Measurements from ENCODE around the gene FKBP1C.
"Not testable (repeated sequence)": the region's sequence is repeated elsewhere in the genome, so short reads cannot be mapped to it uniquely, and the experiment has no call there.

The FKBP1C gene

GRCh38 chr6:63230027-63230426 is 18.8 kb downstream of the FKBP1C start:
- H3K9me3 ChIP-seq (ENCODE audit: control extremely low read depth in 1 of 5, control insufficient read depth in 4 of 5, insufficient read depth in 2 of 5, low read depth in 1 of 5, low read length in 4 of 5); CTCF ChIA-PET; DNase-seq; H3K4me1 ChIP-seq (ENCODE audit: control extremely low read depth in 1 of 4, control insufficient read depth in 4 of 4, insufficient read depth in 4 of 4, low read length in 3 of 4); POLR2A ChIA-PET; H3K27ac ChIP-seq (ENCODE audit: insufficient read depth in 1 of 2, low read depth in 1 of 2, low read length in 2 of 2, poor library complexity in 1 of 2, severe bottlenecking in 2 of 2); H3K4me3 ChIP-seq (ENCODE audit: control insufficient read depth in 1 of 7, extremely low read depth in 1 of 7, insufficient read depth in 4 of 7, low read depth in 2 of 7, low read length in 6 of 7); H3K36me3 ChIP-seq (ENCODE audit: control insufficient read depth in 4 of 4, insufficient read depth in 4 of 4, low read length in 3 of 4); H3K27me3 ChIP-seq (replicated peaks in 2 of 5; ENCODE audit: control insufficient read depth in 4 of 5, insufficient read depth in 5 of 5, low read length in 4 of 5): not testable (repeated sequence)
- WGBS (ENCODE audit: insufficient coverage), result 81% methylated on average over 8 of the region's 13 CpGs

DNA sequence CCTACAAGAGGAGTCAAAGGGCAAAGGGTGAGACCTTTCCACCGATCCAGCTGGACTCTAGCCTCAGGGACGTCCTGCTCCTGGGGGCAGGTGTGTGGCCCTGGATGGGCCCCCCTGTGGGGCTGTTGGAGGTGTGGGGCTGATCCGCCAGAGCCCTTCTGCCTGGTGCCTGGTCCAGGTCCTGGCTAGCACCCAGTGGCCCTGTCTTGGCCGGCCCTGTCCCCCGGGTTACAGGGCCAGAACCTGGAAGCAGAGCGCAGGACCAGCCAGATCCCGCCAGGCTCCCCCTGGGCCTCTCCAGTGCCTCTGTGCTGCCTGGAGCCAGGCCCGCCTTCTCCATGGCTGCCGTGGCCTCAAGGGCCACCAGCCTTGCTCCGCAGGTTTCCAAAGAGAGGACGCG is 19.2 kb downstream of the FKBP1C start:
- H3K9me3 ChIP-seq (ENCODE audit: control extremely low read depth in 1 of 5, control insufficient read depth in 4 of 5, insufficient read depth in 2 of 5, low read depth in 1 of 5, low read length in 4 of 5); POLR2A ChIA-PET; DNase-seq; H3K27ac ChIP-seq (ENCODE audit: insufficient read depth in 1 of 2, low read depth in 1 of 2, low read length in 2 of 2, poor library complexity in 1 of 2, severe bottlenecking in 2 of 2); H3K36me3 ChIP-seq (ENCODE audit: control insufficient read depth in 4 of 4, insufficient read depth in 4 of 4, low read length in 3 of 4); H3K27me3 ChIP-seq (replicated peaks in 2 of 5; ENCODE audit: control insufficient read depth in 4 of 5, insufficient read depth in 5 of 5, low read length in 4 of 5); CTCF ChIA-PET; H3K4me3 ChIP-seq (ENCODE audit: control insufficient read depth in 1 of 7, extremely low read depth in 1 of 7, insufficient read depth in 4 of 7, low read depth in 2 of 7, low read length in 6 of 7); H3K4me1 ChIP-seq (ENCODE audit: control extremely low read depth in 1 of 4, control insufficient read depth in 4 of 4, insufficient read depth in 4 of 4, low read length in 3 of 4): not testable (repeated sequence)
- 67% methylated on average over 4 of the region's 12 CpGs for WGBS (ENCODE audit: insufficient coverage)

DNA sequence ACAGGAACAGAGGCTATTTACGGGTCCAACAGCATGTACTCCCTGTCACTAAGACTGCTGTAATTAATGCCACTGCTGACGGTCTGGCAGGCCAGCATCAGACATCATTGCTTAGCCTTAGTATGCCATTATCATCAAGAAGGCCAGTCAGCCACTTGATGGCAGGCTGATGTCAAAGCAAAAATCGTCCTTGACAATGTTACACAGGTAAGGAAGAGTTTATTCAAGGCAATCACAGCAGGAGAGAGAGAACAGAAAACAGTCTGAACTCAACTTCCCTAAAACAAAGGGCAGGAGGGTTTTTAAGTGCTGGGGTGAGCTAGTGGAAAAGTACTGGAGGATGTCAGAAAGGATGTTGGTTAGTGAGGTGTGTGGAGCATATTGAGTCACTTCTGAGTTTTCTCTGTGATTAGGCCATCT is 25.1 kb downstream of the FKBP1C start:
- no peak for DNase-seq
- Histone ChIP-seq H3K27me3 (replicated peaks in 2 of 5; ENCODE audit: control insufficient read depth in 4 of 5, insufficient read depth in 5 of 5, low read length in 4 of 5) (no peaks in the 10 kb centered on the region), H3K9me3 (ENCODE audit: control extremely low read depth in 1 of 5, control insufficient read depth in 4 of 5, insufficient read depth in 2 of 5, low read depth in 1 of 5, low read length in 4 of 5) (peaks cover 0 to 2% (median 0%) of the 10 kb centered on the region in 5 experiments), H3K36me3 (ENCODE audit: control insufficient read depth in 4 of 4, insufficient read depth in 4 of 4, low read length in 3 of 4) (no peaks in the 10 kb centered on the region), H3K4me1 (ENCODE audit: control extremely low read depth in 1 of 4, control insufficient read depth in 4 of 4, insufficient read depth in 4 of 4, low read length in 3 of 4) (no peaks in the 10 kb centered on the region), H3K4me3 (ENCODE audit: control insufficient read depth in 1 of 7, extremely low read depth in 1 of 7, insufficient read depth in 4 of 7, low read depth in 2 of 7, low read length in 6 of 7) (no peak overlapping the region), H3K27ac (ENCODE audit: insufficient read depth in 1 of 2, low read depth in 1 of 2, low read length in 2 of 2, poor library complexity in 1 of 2, severe bottlenecking in 2 of 2) (no peak overlapping the region)
- 59% methylated on average over 3 of the region's 3 CpGs for WGBS (ENCODE audit: insufficient coverage)
- ChIA-PET POLR2A (no interaction called here), CTCF (no interaction called here)

- Histone ChIP-seq H3K36me3 (ENCODE audit: control insufficient read depth in 4 of 4, insufficient read depth in 4 of 4, low read length in 3 of 4) (no peaks in the 10 kb centered on the region), H3K9me3 (ENCODE audit: control extremely low read depth in 1 of 5, control insufficient read depth in 4 of 5, insufficient read depth in 2 of 5, low read depth in 1 of 5, low read length in 4 of 5) (no peaks in the 10 kb centered on the region), H3K4me1 (ENCODE audit: control extremely low read depth in 1 of 4, control insufficient read depth in 4 of 4, insufficient read depth in 4 of 4, low read length in 3 of 4) (no peaks in the 10 kb centered on the region), H3K27me3 (replicated peaks in 2 of 5; ENCODE audit: control insufficient read depth in 4 of 5, insufficient read depth in 5 of 5, low read length in 4 of 5) (no peaks in the 10 kb centered on the region), H3K4me3 (ENCODE audit: control insufficient read depth in 1 of 7, extremely low read depth in 1 of 7, insufficient read depth in 4 of 7, low read depth in 2 of 7, low read length in 6 of 7) (no peak overlapping the region), H3K27ac (ENCODE audit: insufficient read depth in 1 of 2, low read depth in 1 of 2, low read length in 2 of 2, poor library complexity in 1 of 2, severe bottlenecking in 2 of 2) (no peak overlapping the region)
- ChIA-PET CTCF (interaction anchor here (0.6 kb wide), 1 partner anchor 840 kb away, joined by 3 read pairs; no protein-coding TSS in a partner anchor), POLR2A (no interaction called here)
- WGBS (ENCODE audit: insufficient coverage), result 71% methylated on average over 1 of the region's 2 CpGs
- DNase-seq, result no peak
These were observed 34.2 kb downstream of the FKBP1C start for GRCh38 chr6:63245420-63245819.

- 100% methylated on average over 1 of the region's 1 CpG for WGBS (ENCODE audit: insufficient coverage)
These were observed 34.6 kb downstream of the FKBP1C start for GRCh38 chr6:63245909-63246308.

DNA sequence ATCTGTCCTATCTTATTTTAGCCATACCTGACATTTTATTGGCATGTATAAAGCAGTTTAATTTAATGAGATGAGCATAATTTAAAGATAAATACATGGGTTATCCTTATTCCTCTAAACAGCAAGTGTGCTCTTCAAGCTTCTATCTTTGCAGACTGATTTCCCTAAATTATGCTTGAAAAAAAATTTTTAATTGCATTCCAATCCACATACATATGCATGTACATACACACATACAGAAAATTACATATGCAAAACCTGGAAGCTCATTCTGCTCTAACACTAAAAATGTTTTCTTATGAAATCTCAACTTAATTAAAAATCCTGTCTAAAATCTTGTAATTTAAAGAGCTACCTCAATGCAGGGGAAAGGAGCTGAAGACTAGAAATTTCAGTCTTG is 35.3 kb downstream of the FKBP1C start:
- H3K27me3 ChIP-seq (replicated peaks in 2 of 5; ENCODE audit: control insufficient read depth in 4 of 5, insufficient read depth in 5 of 5, low read length in 4 of 5), result no peaks in the 10 kb centered on the region
- CTCF ChIA-PET, result no interaction called here
- no peaks in the 10 kb centered on the region for H3K36me3 ChIP-seq (ENCODE audit: control insufficient read depth in 4 of 4, insufficient read depth in 4 of 4, low read length in 3 of 4)
- no peaks in the 10 kb centered on the region for H3K4me1 ChIP-seq (ENCODE audit: control extremely low read depth in 1 of 4, control insufficient read depth in 4 of 4, insufficient read depth in 4 of 4, low read length in 3 of 4)
- no peaks in the 10 kb centered on the region for H3K9me3 ChIP-seq (ENCODE audit: control extremely low read depth in 1 of 5, control insufficient read depth in 4 of 5, insufficient read depth in 2 of 5, low read depth in 1 of 5, low read length in 4 of 5)
- DNase-seq, result no peak
- POLR2A ChIA-PET, result no interaction called here
- H3K4me3 ChIP-seq (ENCODE audit: control insufficient read depth in 1 of 7, extremely low read depth in 1 of 7, insufficient read depth in 4 of 7, low read depth in 2 of 7, low read length in 6 of 7), result no peak overlapping the region
- no peak overlapping the region for H3K27ac ChIP-seq (ENCODE audit: insufficient read depth in 1 of 2, low read depth in 1 of 2, low read length in 2 of 2, poor library complexity in 1 of 2, severe bottlenecking in 2 of 2)

More at GRCh38 chr6:63245909-63246308, 34.6 kb downstream of the FKBP1C start:
- POLR2A ChIA-PET, result no interaction called here
- Histone ChIP-seq H3K9me3 (ENCODE audit: control extremely low read depth in 1 of 5, control insufficient read depth in 4 of 5, insufficient read depth in 2 of 5, low read depth in 1 of 5, low read length in 4 of 5) (no peaks in the 10 kb centered on the region), H3K36me3 (ENCODE audit: control insufficient read depth in 4 of 4, insufficient read depth in 4 of 4, low read length in 3 of 4) (no peaks in the 10 kb centered on the region), H3K27me3 (replicated peaks in 2 of 5; ENCODE audit: control insufficient read depth in 4 of 5, insufficient read depth in 5 of 5, low read length in 4 of 5) (no peaks in the 10 kb centered on the region), H3K4me3 (ENCODE audit: control insufficient read depth in 1 of 7, extremely low read depth in 1 of 7, insufficient read depth in 4 of 7, low read depth in 2 of 7, low read length in 6 of 7) (no peak overlapping the region), H3K27ac (ENCODE audit: insufficient read depth in 1 of 2, low read depth in 1 of 2, low read length in 2 of 2, poor library complexity in 1 of 2, severe bottlenecking in 2 of 2) (no peak overlapping the region), H3K4me1 (ENCODE audit: control extremely low read depth in 1 of 4, control insufficient read depth in 4 of 4, insufficient read depth in 4 of 4, low read length in 3 of 4) (no peaks in the 10 kb centered on the region)
- no peak for DNase-seq
- CTCF ChIA-PET, result no interaction called here

GRCh38 chr6:63249875-63250482 is 38.7 kb downstream of the FKBP1C start:
- H3K4me3 ChIP-seq (ENCODE audit: control insufficient read depth in 1 of 7, extremely low read depth in 1 of 7, insufficient read depth in 4 of 7, low read depth in 2 of 7, low read length in 6 of 7), result no peak overlapping the region
- POLR2A ChIA-PET, result no interaction called here
- H3K9me3 ChIP-seq (ENCODE audit: control extremely low read depth in 1 of 5, control insufficient read depth in 4 of 5, insufficient read depth in 2 of 5, low read depth in 1 of 5, low read length in 4 of 5), result no peaks in the 10 kb centered on the region
- H3K36me3 ChIP-seq (ENCODE audit: control insufficient read depth in 4 of 4, insufficient read depth in 4 of 4, low read length in 3 of 4), result no peaks in the 10 kb centered on the region
- DNase-seq, result no peak
- peaks cover 0 to 3% (median 0%) of the 10 kb centered on the region in 5 experiments for H3K27me3 ChIP-seq (replicated peaks in 2 of 5; ENCODE audit: control insufficient read depth in 4 of 5, insufficient read depth in 5 of 5, low read length in 4 of 5)
- 100% methylated on average over 1 of the region's 3 CpGs for WGBS (ENCODE audit: insufficient coverage)
- H3K4me1 ChIP-seq (ENCODE audit: control extremely low read depth in 1 of 4, control insufficient read depth in 4 of 4, insufficient read depth in 4 of 4, low read length in 3 of 4), result no peaks in the 10 kb centered on the region
- H3K27ac ChIP-seq (ENCODE audit: insufficient read depth in 1 of 2, low read depth in 1 of 2, low read length in 2 of 2, poor library complexity in 1 of 2, severe bottlenecking in 2 of 2), result no peak overlapping the region
- CTCF ChIA-PET, result interaction anchor here (0.5 kb wide), 1 partner anchor 49 kb away, joined by 3 read pairs; no protein-coding TSS in a partner anchor

All from common myeloid progenitor, CD34-positive (primary cell).